ENCODE results near the gene VGLL4.

GRCh38 chr3:11514191-11514821 is 129.4 kb downstream of the VGLL4 start:
- TF ChIP-seq ZNF274 (IDR thresholded peaks at IDR 0.05; ENCODE audit: low read depth, low read length), result no peak
- no peak for TF ChIP-seq SUZ12 (IDR thresholded peaks at IDR 0.05; ENCODE audit: extremely low read depth, insufficient read depth, insufficient read length)
